GM21390 (cell line): ENCODE measurements around the gene PYGL.
A peak's percentile ranks its signal among the peaks of the same experiment; 100 is the strongest.
"Not testable (repeated sequence)": the region's sequence is repeated elsewhere in the genome, so short reads cannot be mapped to it uniquely, and the experiment has no call there.

Source experiments
- ATAC-seq: cut with Tn5 transposase; IDR thresholded peaks from one replicate; pipeline ENCODE4 v1.9.1; 2021; ENCODE audit not compliant: unreplicated experiment

The PYGL gene

GRCh38 chr14:50955373-50956043, 11.2 kb upstream of the PYGL start:
- no peak for ATAC-seq

- no peak for ATAC-seq
These were observed 10.6 kb upstream of the PYGL start for GRCh38 chr14:50954811-50955372.

- no peak for ATAC-seq
These were observed 9.2 kb upstream of the PYGL start for GRCh38 chr14:50953502-50953901.

GRCh38 chr14:50951032-50951431, 6.7 kb upstream of the PYGL start:
- no peak for ATAC-seq

- no peak for ATAC-seq
These were observed 3.9 kb upstream of the PYGL start for GRCh38 chr14:50948205-50948604.

GRCh38 chr14:50947446-50947845, 3.2 kb upstream of the PYGL start:
- ATAC-seq = no peak

GRCh38 chr14:50946234-50946935, 2.1 kb upstream of the PYGL start:
- no peak for ATAC-seq

- ATAC-seq = peak; percentile 15
These were observed 547 bp upstream of the PYGL start for GRCh38 chr14:50944647-50945413.

GRCh38 chr14:50943261-50943942, 881 bp downstream of the PYGL start:
- no peak for ATAC-seq

GRCh38 chr14:50941638-50942037, 2.6 kb downstream of the PYGL start:
- not testable (repeated sequence) for ATAC-seq

GRCh38 chr14:50941151-50941550, 3.1 kb downstream of the PYGL start:
- ATAC-seq = no peak

GRCh38 chr14:50937800-50938199, 6.5 kb downstream of the PYGL start:
- no peak for ATAC-seq

- ATAC-seq = no peak
These were observed 7.0 kb downstream of the PYGL start for GRCh38 chr14:50937325-50937724.

GRCh38 chr14:50936882-50937281, 7.4 kb downstream of the PYGL start:
- no peak for ATAC-seq

- no peak for ATAC-seq
These were observed 8.3 kb downstream of the PYGL start for GRCh38 chr14:50936016-50936340.

GRCh38 chr14:50935126-50936015, 8.9 kb downstream of the PYGL start:
- ATAC-seq = no peak

- ATAC-seq = no peak
These were observed 11.4 kb downstream of the PYGL start for GRCh38 chr14:50932592-50933495.

- ATAC-seq = no peak
These were observed 12.1 kb downstream of the PYGL start for GRCh38 chr14:50932156-50932555.

- ATAC-seq = no peak
These were observed 12.7 kb downstream of the PYGL start for GRCh38 chr14:50931559-50931958.
